A204.1 (cell line): ENCODE data around the gene CRKL.
"Not testable (repeated sequence)": the region's sequence is repeated elsewhere in the genome, so short reads cannot be mapped to it uniquely, and the experiment has no call there.

Experiments
- FAIRE-seq: peaks from 2 replicates; lab custom pipeline; 2012; peaks lifted over from hg19 to GRCh38; lab: Jason Lieb, UNC

The CRKL gene

GRCh38 chr22:20935049-20935448 is 17.8 kb downstream of the CRKL start:
- not testable (repeated sequence) for FAIRE-seq

GRCh38 chr22:20935780-20936539 is 18.8 kb downstream of the CRKL start:
- not testable (repeated sequence) for FAIRE-seq

GRCh38 chr22:20937031-20937793 is 20.0 kb downstream of the CRKL start:
- no peak for FAIRE-seq

DNA sequence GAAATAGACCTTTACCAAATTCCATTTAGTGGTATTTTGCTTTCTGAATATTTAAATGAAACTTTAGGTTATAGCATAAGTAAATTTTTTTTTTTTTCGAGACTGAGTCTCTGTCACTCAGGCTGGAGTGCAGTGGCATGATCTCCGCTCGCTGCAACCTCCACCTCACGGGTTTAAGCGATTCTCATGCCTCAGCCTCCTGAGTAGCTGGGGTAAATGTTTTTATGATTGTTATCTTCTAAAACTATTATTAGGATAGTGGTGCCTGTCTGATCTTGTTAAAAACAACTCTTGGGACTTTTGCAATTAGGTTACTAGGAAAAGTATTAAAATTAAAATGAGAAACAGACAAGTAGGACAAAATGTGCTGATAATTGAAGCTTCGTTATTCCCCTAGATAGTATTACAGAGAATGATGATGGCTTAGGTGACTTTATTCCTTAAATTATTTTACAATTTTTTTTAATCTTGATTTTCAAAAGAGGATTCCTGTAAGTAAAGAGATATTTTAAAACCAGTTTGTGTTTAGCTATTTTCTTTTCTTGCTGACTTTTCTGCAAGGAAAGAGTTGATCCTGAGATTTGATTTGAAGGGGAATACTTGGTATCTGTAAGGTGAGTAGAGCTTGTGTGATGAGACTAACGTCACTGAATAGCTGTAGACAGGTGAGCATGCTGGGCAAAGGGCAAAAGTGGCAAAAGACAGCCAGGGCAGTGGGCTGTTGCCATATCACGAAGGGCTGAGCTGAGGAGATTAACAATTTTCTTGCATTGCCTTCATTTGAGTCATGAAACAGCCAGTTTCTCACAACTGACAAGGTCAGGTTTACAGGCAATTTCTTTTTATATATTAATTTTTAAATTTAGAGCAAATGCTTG is 20.8 kb downstream of the CRKL start:
- no peak for FAIRE-seq

GRCh38 chr22:20939457-20940185 is 22.4 kb downstream of the CRKL start:
- FAIRE-seq: not testable (repeated sequence)

DNA sequence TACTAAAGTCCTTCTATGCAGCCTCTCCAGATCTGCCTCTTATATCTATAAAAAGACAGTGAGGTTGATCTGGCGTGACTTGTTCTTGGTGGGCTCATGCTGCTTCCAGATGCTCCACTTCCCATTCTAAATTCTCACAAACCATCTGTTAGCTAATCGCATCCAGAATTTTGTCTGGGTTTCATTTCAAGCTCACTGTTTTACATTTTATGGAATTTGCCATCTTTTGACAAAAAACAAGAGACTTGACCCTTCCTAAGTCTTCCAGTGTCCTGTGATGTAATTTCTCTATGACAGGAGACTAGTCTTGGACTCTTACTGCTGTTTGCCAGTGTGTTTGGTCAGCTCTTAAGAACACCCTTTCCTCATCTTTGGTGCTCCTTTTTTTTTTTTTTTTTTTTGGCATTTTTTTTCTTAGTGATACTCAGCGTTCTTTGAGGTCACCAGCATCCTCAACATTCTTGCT is 23.0 kb downstream of the CRKL start:
- no peak for FAIRE-seq

- FAIRE-seq: no peak
These were observed 23.7 kb downstream of the CRKL start for GRCh38 chr22:20940904-20941385.

DNA sequence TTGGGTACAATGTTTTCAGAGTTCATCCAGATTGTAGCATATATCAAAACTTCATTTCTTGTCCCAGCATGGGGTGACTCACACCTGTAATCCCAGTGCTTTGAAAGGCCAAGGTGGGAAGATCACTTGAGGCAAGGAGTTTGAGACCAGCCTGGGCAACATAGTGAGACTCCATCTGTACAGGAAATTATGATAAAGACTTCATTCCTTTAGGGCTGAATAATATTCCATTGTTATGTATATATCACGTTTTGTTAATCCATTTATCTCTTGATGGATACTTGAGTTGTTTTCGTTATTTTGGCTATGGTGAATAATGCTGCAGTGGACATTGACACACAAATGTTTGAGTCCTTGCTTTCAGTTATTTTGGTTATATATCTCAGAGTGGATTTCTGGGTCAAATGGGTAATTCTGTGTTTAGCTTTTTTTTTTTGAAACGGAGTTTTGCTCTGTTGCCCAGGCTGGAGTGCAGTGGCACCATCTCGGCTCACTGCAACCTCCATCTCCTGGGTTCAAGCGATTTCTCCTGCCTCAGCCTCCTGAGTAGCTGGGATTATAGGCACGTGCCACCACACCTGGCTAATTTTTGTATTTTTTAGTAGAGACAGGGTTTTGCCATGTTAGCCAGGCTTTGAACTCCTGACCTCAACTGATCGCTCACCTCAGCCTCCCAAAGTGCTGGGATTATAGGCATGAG is 25.1 kb downstream of the CRKL start:
- FAIRE-seq: not testable (repeated sequence)

- no peak for FAIRE-seq
These were observed 26.1 kb downstream of the CRKL start for GRCh38 chr22:20943104-20943933.

GRCh38 chr22:20944042-20944441 is 26.8 kb downstream of the CRKL start:
- no peak for FAIRE-seq

DNA sequence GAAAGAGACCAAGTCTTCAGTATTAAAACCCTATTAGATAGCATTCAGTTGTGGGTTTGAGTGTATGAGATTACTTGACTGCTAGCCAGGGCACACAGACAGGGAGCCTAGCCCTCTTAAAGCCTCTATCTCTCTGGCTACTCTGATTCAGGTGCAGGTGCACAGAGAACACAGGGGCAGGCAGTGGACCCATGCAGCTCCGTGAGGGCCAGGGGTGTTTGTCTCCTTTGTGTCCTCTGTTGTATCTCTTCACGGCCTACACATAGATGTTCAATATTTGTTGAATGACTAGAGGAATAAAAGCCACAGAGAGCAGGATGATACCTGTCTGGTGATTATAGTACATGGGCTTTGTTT is 28.3 kb downstream of the CRKL start:
- no peak for FAIRE-seq

- no peak for FAIRE-seq
These were observed 29.1 kb downstream of the CRKL start for GRCh38 chr22:20946080-20946986.

- no peak for FAIRE-seq
These were observed 29.8 kb downstream of the CRKL start for GRCh38 chr22:20946991-20947390.

GRCh38 chr22:20948450-20948849 is 31.2 kb downstream of the CRKL start:
- no peak for FAIRE-seq

DNA sequence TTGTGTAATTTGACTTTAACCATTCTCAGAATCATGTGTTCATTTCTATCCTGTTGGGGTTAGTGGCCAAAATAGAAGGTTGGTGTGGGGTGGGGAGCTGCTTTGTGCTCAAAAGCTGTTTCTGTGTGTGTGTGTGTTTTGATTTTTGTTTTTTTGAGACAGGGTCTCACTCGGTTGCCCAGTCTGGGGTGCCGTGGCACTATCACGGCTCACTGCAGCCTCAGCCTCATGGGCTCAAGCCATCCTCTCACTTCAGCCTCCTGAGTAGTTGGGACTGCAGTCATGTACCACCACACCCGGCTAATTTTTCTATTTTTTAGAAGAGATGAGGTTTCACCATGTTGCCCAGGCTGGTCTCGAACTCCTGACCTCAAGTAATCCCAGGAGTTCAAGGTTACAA is 31.8 kb downstream of the CRKL start:
- FAIRE-seq: no peak

GRCh38 chr22:20949698-20950183 is 32.5 kb downstream of the CRKL start:
- FAIRE-seq: no peak

DNA sequence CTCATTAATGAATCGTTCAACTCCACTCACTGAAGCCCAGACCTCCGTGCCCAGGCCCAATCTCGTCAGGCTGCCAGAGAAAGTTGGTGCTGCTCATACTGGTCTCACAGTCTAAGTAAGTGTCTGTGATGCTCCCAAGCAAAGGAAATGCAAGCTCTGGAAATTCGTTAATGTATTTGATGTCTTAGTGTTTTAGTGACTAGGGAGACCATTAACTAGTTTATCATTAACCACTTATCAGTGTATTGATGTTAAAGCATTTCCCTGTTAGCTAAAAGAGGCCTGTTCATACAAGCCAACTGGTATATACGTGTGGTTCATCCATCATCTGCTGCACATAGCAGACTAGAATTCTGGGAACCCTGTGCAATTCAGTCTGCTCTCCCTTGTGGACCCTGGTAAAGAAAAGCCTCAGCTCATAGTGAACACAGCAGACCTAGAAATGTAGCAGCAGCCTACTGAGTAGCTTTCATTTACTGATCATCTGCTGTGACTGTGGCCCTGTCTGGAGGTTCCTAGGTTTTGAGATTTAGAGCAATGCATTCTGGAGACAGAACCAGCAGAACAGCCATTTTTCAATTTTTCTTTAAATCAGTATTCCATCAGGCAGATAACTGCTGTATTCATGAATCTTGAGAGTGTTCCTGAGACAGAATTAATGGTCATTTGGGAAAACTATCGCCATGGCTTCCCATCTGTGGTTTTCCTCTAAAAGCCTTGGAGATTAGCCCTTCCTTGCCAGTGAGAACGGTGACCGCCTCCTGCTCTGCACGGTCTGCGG is 34.1 kb downstream of the CRKL start:
- no peak for FAIRE-seq

- no peak for FAIRE-seq
These were observed 34.7 kb downstream of the CRKL start for GRCh38 chr22:20951932-20952380.
